Peyer's patch (tissue), 4 donors: Measurements from ENCODE around the gene POLD1. TPM values are rescaled to one million over a fixed set of nuclear protein-coding genes. Genes with fewer than 3 reads are reported as not detected.

Experiments used
- DNase-seq, 3 donors: peaks; one replicate each; pipeline ENCODE4 v3.0.0-alpha.2; 2017 to 2019
- H3K27ac ChIP-seq, 4 donors: fragments of 200-600 bp; sonication (generic); one replicate each; pipeline ENCODE4 v1.5.1; 2016 to 2019
- H3K27me3 ChIP-seq, 2 donors: fragments of 200-600 bp; sonication (generic); one replicate each; pipeline ENCODE4 v1.5.1; 2019
- H3K36me3 ChIP-seq, 3 donors: fragments of 200-600 bp; sonication (generic); one replicate each; pipeline ENCODE4 v1.5.1; 2016 to 2019
- H3K4me1 ChIP-seq, 4 donors: fragments of 200-600 bp; sonication (generic); one replicate each; pipeline ENCODE4 v1.5.1; 2016 to 2019
- H3K4me3 ChIP-seq, 4 donors: fragments of 200-600 bp; sonication (generic); 1 replicate in 3 of 4; 2 replicates in 1 of 4; pipeline ENCODE4 v1.5.1; 2016 to 2019; ENCODE audit warnings: mild to moderate bottlenecking in 1 of 4
- H3K9me3 ChIP-seq, 4 donors: fragments of 200-600 bp; sonication (generic); one replicate each; pipeline ENCODE4 v1.5.1; 2016 to 2019; ENCODE audit warnings: mild to moderate bottlenecking in 1 of 4
- POLR2A ChIP-seq, 2 donors: fragments of 450-650 bp; IDR thresholded peaks; one replicate each; pipeline ENCODE4 v1.5.1; 2017; ENCODE audit warnings: antibody characterized with exemption in 2 of 2, mild to moderate bottlenecking in 2 of 2, moderate library complexity in 2 of 2
- total RNA-seq, 4 donors: library from RNA; depleted of rRNA; stranded (reverse); fragments of >200 nt; gene quantifications; one replicate each; pipeline ENCODE4 v1.1.0, GENCODE V29; 2016
- TF ChIP-seq, protein P1 (sequence below), 6 experiments: fragments of 450-650 bp in 4 of 6; fragments of 200-600 bp in 2 of 6; sonication (generic) in 1 of 6; IDR thresholded peaks; one replicate each; pipeline ENCODE4 v1.5.1; 2017 to 2019; ENCODE audit warnings: antibody characterized with exemption in 6 of 6, mild to moderate bottlenecking in 3 of 6, moderate library complexity in 1 of 6

The POLD1 gene
- total RNA-seq, 4 donors from 2014 or later, result 14.9 to 90.0 (median 27.3) TPM

GRCh38 chr19:50465000-50465399, 80.9 kb downstream of the POLD1 start:
- Histone ChIP-seq H3K4me1 (peaks cover 0 to 6% (median 0%) of the 10 kb centered on the region in 4 donors), H3K27ac (no peak overlapping the region), H3K9me3 (no peaks in the 10 kb centered on the region), H3K36me3 (no peaks in the 10 kb centered on the region), H3K4me3 (no peak overlapping the region), H3K27me3 (no peaks in the 10 kb centered on the region)
- TF ChIP-seq POLR2A (IDR thresholded peaks at IDR 0.05), result no peak
- TF ChIP-seq, protein P1, sequence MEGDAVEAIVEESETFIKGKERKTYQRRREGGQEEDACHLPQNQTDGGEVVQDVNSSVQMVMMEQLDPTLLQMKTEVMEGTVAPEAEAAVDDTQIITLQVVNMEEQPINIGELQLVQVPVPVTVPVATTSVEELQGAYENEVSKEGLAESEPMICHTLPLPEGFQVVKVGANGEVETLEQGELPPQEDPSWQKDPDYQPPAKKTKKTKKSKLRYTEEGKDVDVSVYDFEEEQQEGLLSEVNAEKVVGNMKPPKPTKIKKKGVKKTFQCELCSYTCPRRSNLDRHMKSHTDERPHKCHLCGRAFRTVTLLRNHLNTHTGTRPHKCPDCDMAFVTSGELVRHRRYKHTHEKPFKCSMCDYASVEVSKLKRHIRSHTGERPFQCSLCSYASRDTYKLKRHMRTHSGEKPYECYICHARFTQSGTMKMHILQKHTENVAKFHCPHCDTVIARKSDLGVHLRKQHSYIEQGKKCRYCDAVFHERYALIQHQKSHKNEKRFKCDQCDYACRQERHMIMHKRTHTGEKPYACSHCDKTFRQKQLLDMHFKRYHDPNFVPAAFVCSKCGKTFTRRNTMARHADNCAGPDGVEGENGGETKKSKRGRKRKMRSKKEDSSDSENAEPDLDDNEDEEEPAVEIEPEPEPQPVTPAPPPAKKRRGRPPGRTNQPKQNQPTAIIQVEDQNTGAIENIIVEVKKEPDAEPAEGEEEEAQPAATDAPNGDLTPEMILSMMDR (IDR thresholded peaks at IDR 0.05), result no peak
- DNase-seq, result peak in 1 of 3 donors; percentile 59

DNA sequence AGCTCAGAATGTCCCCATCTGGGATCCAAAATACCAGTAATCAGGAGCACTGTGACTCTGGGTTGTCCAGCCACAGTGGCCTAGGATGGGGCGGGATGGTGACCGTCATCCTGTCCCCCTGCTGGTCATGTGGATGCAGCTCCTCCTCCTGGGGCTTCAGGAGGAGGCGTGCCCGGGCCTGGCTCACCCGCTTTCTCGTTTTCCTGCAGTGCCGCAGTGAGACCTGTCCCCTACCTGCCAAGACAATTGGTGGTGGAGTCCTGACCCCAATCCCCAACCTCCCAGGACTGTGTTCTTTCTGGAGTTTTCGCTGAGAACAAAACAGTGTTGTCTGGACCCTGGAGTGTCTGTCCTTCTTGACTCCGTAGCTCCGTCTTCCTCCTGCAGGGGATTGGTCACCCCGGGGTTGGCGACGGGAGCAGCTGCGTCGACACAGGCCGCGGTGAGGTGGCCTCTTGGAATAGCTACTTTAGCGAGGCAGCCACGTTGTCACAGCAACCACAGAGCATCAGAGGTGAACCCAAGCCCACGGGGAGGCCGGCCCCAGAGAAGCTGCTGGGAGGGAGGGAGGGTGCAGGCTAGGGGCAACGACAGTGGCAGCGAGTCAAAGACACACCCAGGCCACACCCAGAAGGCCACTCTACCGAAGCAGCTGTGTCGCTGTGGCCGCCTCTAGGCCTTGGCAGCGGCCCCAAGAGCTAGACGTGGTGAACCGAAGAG, 82.0 kb downstream of the POLD1 start:
- no peaks in the 10 kb centered on the region for H3K9me3 ChIP-seq
- peak overlapping the region in 1 of 4 donors; percentile 30 for H3K27ac ChIP-seq
- H3K4me1 ChIP-seq, result no peaks in the 10 kb centered on the region
- DNase-seq, result peak in 2 of 3 donors; percentile 57 to 71
- no peaks in the 10 kb centered on the region for H3K36me3 ChIP-seq
- H3K4me3 ChIP-seq, result no peak overlapping the region
- no peak for TF ChIP-seq POLR2A (IDR thresholded peaks at IDR 0.05)
- TF ChIP-seq, protein P1 (IDR thresholded peaks at IDR 0.05), result peak in 1 of 6 experiments; percentile 5
- no peaks in the 10 kb centered on the region for H3K27me3 ChIP-seq

GRCh38 chr19:50466706-50467039, 82.5 kb downstream of the POLD1 start:
- Histone ChIP-seq H3K36me3 (no peaks in the 10 kb centered on the region), H3K4me1 (no peaks in the 10 kb centered on the region), H3K27ac (peak overlapping the region in 1 of 4 donors; percentile 30), H3K9me3 (no peaks in the 10 kb centered on the region), H3K27me3 (no peaks in the 10 kb centered on the region), H3K4me3 (no peak overlapping the region)
- DNase-seq, result no peak
- no peak for TF ChIP-seq POLR2A (IDR thresholded peaks at IDR 0.05)
- TF ChIP-seq, protein P1 (IDR thresholded peaks at IDR 0.05), result no peak

GRCh38 chr19:50467566-50467965, 83.4 kb downstream of the POLD1 start:
- no peak overlapping the region for H3K4me3 ChIP-seq
- no peak overlapping the region for H3K27ac ChIP-seq
- H3K27me3 ChIP-seq, result no peaks in the 10 kb centered on the region
- no peak for TF ChIP-seq POLR2A (IDR thresholded peaks at IDR 0.05)
- TF ChIP-seq, protein P1 (IDR thresholded peaks at IDR 0.05), result no peak
- H3K36me3 ChIP-seq, result no peaks in the 10 kb centered on the region
- H3K4me1 ChIP-seq, result no peaks in the 10 kb centered on the region
- DNase-seq, result no peak
- H3K9me3 ChIP-seq, result no peaks in the 10 kb centered on the region

Other genes with a start within 250 kb of the POLD1 start
- gene IZUMO2, start 221.1 kb upstream of the POLD1 start, total RNA-seq, result not detected
- 100 to 1,000 TPM; 139 to 475 (median 333) TPM for gene MYH14, start 180.7 kb upstream of the POLD1 start, total RNA-seq
- gene KCNC3, start 55.0 kb upstream of the POLD1 start, total RNA-seq, result 1 to 10 TPM in 2 of 4 donors, under 1 TPM in 2; 0.18 to 3.3 (median 1.1) TPM
- 10 to 100 TPM in 1 of 4 donors, 1 to 10 TPM in 3; 4.9 to 12.4 (median 8.2) TPM for gene NAPSA, start 18.7 kb upstream of the POLD1 start, total RNA-seq
- 100 to 1,000 TPM in 2 of 4 donors, 10 to 100 TPM in 2; 76.7 to 102 (median 98.9) TPM for gene NR1H2, start 7.9 kb upstream of the POLD1 start, total RNA-seq
- 10 to 100 TPM; 20.3 to 62.7 (median 24.4) TPM for gene SPIB, start 34.6 kb downstream of the POLD1 start, total RNA-seq
- not detected for gene MYBPC2, start 48.5 kb downstream of the POLD1 start, total RNA-seq
- 100 to 1,000 TPM in 3 of 4 donors, 10 to 100 TPM in 1; 63.5 to 134 (median 117) TPM for gene EMC10, start 92.2 kb downstream of the POLD1 start, total RNA-seq
- gene GARIN5A, start 92.5 kb downstream of the POLD1 start, total RNA-seq, result 1 to 10 TPM in 2 of 4 donors, not detected in 2; 2.0 to 2.5 TPM
- 10 to 100 TPM; 10.7 to 41.3 (median 26.6) TPM for gene JOSD2, start 126.8 kb downstream of the POLD1 start, total RNA-seq
- 10 to 100 TPM in 1 of 4 donors, 1 to 10 TPM in 2, not detected in 1; 1.6 to 31.9 (median 4.5) TPM for gene ASPDH, start 129.6 kb downstream of the POLD1 start, total RNA-seq
- gene LRRC4B, start 184.1 kb downstream of the POLD1 start, total RNA-seq, result 1 to 10 TPM in 2 of 4 donors, under 1 TPM in 2; 0.35 to 2.0 (median 1.4) TPM